Gastrocnemius medialis (tissue), 4 donors: Measurements from ENCODE around the gene CCDC27.
"Not testable (repeated sequence)": the region's sequence is repeated elsewhere in the genome, so short reads cannot be mapped to it uniquely, and the experiment has no call there.

Experiments used
- POLR2A ChIP-seq, 2 donors: fragments of 450-650 bp; IDR thresholded peaks; one replicate each; pipeline ENCODE4 v1.6.1; 2017; ENCODE audit warnings: antibody characterized with exemption in 2 of 2, mild to moderate bottlenecking in 2 of 2, moderate library complexity in 2 of 2
- TF ChIP-seq, protein P1 (sequence below), 5 experiments: fragments of 450-650 bp in 3 of 5; fragments of 200-600 bp in 2 of 5; sonication (generic) in 2 of 5; IDR thresholded peaks in 4 of 5; conservative IDR thresholded peaks in 1 of 5; 1 replicate in 4 of 5; 2 replicates in 1 of 5; pipeline ENCODE4 v1.5.1; 2016 to 2019; ENCODE audit warnings: antibody characterized with exemption in 5 of 5, mild to moderate bottlenecking in 3 of 5, moderate library complexity in 3 of 5

DNA sequence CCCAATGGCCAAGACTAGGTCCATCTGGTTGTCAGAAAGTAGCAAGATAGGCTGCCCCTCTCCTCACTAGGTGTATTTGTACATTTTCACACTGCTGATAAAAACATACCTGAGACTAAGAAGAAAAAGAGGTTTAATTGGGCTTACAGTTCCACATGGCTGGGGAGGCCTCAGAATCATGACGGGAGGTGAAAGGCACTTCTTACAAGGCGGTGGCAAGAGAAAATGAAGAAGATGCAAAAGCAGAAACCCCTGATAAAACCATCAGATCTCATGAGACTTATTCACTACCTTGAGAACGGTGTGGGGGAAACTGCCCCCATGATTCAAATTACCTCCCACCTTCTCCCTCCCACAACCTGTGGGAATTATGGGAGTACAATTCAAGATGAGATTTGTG lies 48.5 kb downstream of the CCDC27 start:
- TF ChIP-seq POLR2A (IDR thresholded peaks at IDR 0.05), result not testable (repeated sequence)
- TF ChIP-seq, protein P1, sequence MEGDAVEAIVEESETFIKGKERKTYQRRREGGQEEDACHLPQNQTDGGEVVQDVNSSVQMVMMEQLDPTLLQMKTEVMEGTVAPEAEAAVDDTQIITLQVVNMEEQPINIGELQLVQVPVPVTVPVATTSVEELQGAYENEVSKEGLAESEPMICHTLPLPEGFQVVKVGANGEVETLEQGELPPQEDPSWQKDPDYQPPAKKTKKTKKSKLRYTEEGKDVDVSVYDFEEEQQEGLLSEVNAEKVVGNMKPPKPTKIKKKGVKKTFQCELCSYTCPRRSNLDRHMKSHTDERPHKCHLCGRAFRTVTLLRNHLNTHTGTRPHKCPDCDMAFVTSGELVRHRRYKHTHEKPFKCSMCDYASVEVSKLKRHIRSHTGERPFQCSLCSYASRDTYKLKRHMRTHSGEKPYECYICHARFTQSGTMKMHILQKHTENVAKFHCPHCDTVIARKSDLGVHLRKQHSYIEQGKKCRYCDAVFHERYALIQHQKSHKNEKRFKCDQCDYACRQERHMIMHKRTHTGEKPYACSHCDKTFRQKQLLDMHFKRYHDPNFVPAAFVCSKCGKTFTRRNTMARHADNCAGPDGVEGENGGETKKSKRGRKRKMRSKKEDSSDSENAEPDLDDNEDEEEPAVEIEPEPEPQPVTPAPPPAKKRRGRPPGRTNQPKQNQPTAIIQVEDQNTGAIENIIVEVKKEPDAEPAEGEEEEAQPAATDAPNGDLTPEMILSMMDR (IDR thresholded peaks at IDR 0.05 in 4 of 5, conservative IDR thresholded peaks at IDR 0.05 in 1 of 5), result not testable (repeated sequence)
